ENCODE results near the gene HTRA1.

Gene HTRA1

GRCh38 chr10:122480146-122480833, 18.9 kb downstream of the HTRA1 start:
- no peak for DNase-seq
- Histone ChIP-seq H3K36me3 (replicated peaks) (no peaks in the 10 kb centered on the region), H3K4me3 (ENCODE audit: low read depth, low read length) (no peak overlapping the region), H3K27me3 (replicated peaks) (no peaks in the 10 kb centered on the region), H3K27ac (no peak overlapping the region)
- no peak for TF ChIP-seq CTCF (IDR thresholded peaks at IDR 0.05; ENCODE audit: low read depth, low read length, missing control alignments)
- in situ Hi-C loops (cut with HindIII; ENCODE audit: low pct_ligation_motif_present, low sequenced_read_pairs): no loop called here

- in situ Hi-C loops (cut with HindIII; ENCODE audit: low pct_ligation_motif_present, low sequenced_read_pairs): no loop called here
- H3K27ac ChIP-seq: no peak overlapping the region
- H3K27me3 ChIP-seq (replicated peaks): no peaks in the 10 kb centered on the region
- no peaks in the 10 kb centered on the region for H3K36me3 ChIP-seq (replicated peaks)
- TF ChIP-seq CTCF (IDR thresholded peaks at IDR 0.05; ENCODE audit: low read depth, low read length, missing control alignments): no peak
- no peak overlapping the region for H3K4me3 ChIP-seq (ENCODE audit: low read depth, low read length)
- no peak for DNase-seq
Measured at GRCh38 chr10:122481296-122482056, 20.1 kb downstream of the HTRA1 start.

- no peak overlapping the region for H3K27ac ChIP-seq
- in situ Hi-C loops (cut with HindIII; ENCODE audit: low pct_ligation_motif_present, low sequenced_read_pairs): no loop called here
- no peak overlapping the region for H3K4me3 ChIP-seq (ENCODE audit: low read depth, low read length)
- TF ChIP-seq CTCF (IDR thresholded peaks at IDR 0.05; ENCODE audit: low read depth, low read length, missing control alignments): no peak
- H3K27me3 ChIP-seq (replicated peaks): no peaks in the 10 kb centered on the region
- no peak for DNase-seq
- H3K36me3 ChIP-seq (replicated peaks): peaks cover 3% of the 10 kb centered on the region
Measured at GRCh38 chr10:122484276-122485060, 23.1 kb downstream of the HTRA1 start.

GRCh38 chr10:122485670-122486069, 24.3 kb downstream of the HTRA1 start:
- in situ Hi-C loops (cut with HindIII; ENCODE audit: low pct_ligation_motif_present, low sequenced_read_pairs): no loop called here
- DNase-seq: no peak
- no peak overlapping the region for H3K27ac ChIP-seq
- no peaks in the 10 kb centered on the region for H3K27me3 ChIP-seq (replicated peaks)
- no peak overlapping the region for H3K4me3 ChIP-seq (ENCODE audit: low read depth, low read length)
- peaks cover 5% of the 10 kb centered on the region for H3K36me3 ChIP-seq (replicated peaks)
- no peak for TF ChIP-seq CTCF (IDR thresholded peaks at IDR 0.05; ENCODE audit: low read depth, low read length, missing control alignments)

GRCh38 chr10:122486406-122487080, 25.2 kb downstream of the HTRA1 start:
- Histone ChIP-seq H3K27ac (no peak overlapping the region), H3K4me3 (ENCODE audit: low read depth, low read length) (no peak overlapping the region), H3K27me3 (replicated peaks) (no peaks in the 10 kb centered on the region), H3K36me3 (replicated peaks) (peaks cover 11% of the 10 kb centered on the region)
- in situ Hi-C loops (cut with HindIII; ENCODE audit: low pct_ligation_motif_present, low sequenced_read_pairs): no loop called here
- TF ChIP-seq CTCF (IDR thresholded peaks at IDR 0.05; ENCODE audit: low read depth, low read length, missing control alignments): no peak
- no peak for DNase-seq

Measured in brain microvascular endothelial cell (primary cell).